Smooth muscle cell of the umbilical artery (primary cell): ENCODE results near the gene ADCK1. TPM values are rescaled to one million over a fixed set of nuclear protein-coding genes. Genes with fewer than 3 reads are reported as not detected.

Experiments
- total RNA-seq: library from RNA; depleted of rRNA; stranded (reverse); fragments of >200 nt; gene quantifications from 2 replicates; pipeline ENCODE4 v1.2.3, GENCODE V29; 2014

ADCK1 gene, protein sequence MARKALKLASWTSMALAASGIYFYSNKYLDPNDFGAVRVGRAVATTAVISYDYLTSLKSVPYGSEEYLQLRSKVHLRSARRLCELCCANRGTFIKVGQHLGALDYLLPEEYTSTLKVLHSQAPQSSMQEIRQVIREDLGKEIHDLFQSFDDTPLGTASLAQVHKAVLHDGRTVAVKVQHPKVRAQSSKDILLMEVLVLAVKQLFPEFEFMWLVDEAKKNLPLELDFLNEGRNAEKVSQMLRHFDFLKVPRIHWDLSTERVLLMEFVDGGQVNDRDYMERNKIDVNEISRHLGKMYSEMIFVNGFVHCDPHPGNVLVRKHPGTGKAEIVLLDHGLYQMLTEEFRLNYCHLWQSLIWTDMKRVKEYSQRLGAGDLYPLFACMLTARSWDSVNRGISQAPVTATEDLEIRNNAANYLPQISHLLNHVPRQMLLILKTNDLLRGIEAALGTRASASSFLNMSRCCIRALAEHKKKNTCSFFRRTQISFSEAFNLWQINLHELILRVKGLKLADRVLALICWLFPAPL
- 5.9 and 8.0 TPM in 2 replicates for total RNA-seq

DNA sequence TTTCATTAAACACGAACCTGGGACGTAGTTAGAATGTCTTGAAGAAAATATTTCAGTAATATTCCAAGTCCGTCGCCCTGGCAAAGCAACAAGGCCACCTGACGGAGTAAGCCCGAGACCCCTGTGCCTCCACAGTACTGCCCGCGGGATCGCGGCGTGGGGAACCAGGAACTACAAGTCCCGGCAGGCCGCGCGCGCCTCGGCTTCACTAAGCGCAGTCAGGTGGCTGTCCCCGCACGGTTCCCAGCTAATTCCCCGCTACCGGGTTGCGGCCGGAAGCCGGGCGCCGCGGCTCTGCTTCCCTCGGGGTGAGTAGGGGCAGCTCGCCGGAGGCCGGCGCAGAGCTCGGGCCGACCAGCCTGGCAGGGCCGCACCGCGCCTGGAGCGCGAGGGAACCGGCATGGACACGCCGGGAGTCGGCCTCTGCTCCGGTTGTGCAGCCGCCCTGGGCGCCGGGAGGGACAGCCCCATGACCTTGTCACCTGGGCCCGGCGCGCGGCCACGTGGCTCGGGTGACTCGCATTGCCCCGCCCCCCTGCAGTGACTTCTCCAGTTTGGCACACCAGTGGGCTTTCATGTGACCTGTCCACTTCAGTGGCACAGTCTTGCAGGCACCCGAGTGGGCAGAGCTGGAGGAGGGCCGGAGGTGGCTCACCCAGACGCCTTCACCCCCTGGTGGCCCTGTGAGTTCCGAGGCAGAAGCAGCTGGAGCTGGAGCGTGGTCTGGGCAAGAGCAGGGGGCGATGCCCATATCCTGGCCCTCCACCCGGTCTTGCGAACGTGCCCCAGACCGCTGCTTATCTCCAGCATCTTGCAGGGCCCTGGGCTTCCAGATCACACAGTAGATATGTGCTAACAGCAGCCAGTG, at the start of gene ADCK1:
ADCK1 (plus strand) TSS at position 247 of the 868 bp plus-strand sequence. CDS start 18,870 bp downstream, outside the sequence.

DNA sequence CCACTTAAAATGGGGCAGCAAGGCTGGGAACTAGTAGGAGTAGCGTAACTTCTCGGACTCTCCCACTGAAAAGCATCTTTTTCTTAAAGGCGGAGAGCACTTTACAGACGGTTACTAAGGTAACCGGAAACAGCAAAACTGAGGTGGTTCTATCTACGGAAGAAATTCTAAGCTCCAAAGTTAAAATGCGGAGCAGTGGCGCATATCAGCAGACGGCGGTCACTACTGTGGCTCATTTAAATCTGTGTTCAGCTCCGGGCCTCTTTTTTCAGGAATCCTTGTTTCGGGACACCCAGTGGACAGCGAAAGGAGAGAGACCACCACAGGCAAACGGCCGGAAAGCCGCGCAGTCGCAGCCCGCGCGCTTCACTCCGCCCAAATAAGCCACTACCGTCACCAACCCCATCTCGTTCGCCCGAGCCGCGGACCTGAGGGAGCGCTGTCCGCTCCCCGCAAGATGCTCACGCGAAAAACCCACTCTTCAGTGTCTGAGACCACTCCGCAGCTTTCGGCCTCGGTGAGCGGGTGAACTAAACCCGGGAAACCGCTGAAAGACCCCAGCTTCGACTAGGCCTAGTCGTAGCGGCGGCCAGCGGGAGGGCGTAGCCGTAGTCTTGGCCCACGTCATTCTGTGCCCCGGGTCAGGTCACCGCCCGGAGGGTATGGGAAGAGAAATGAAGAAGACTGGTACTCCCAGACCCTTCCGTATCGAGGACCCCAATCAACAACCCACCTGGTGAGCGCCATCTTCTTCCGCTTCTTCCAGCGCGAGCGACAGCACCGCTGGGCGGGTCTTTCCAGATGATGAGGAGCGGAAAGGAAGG, 39.3 kb upstream of the ADCK1 start, which contains the start of gene SNW1:
SNW1 (minus strand) TSS at position 776 of the 824 bp plus-strand sequence; CDS start at position 747, 29 bp downstream.

Other genes with a start within 250 kb of the ADCK1 start
- 39.8 and 81.9 TPM in 2 replicates for gene SPTLC2, start 183.5 kb upstream of the ADCK1 start, total RNA-seq
- 8.7 and 9.8 TPM in 2 replicates for gene ALKBH1, start 92.1 kb upstream of the ADCK1 start, total RNA-seq
- gene SLIRP, start 92.0 kb upstream of the ADCK1 start, total RNA-seq, result 60.1 and 123 TPM in 2 replicates
- 36.8 and 54.9 TPM in 2 replicates for gene SNW1, start 39.0 kb upstream of the ADCK1 start, total RNA-seq